Kidney epithelial cell (primary cell): ENCODE results near the gene PUDP. TPM values are rescaled to one million over a fixed set of nuclear protein-coding genes. Genes with fewer than 3 reads are reported as not detected.

Experiments used
- DNase-seq: peaks from one replicate; pipeline ENCODE4 v3.0.0-alpha.2; 2010; ENCODE audit warnings: low read depth
- H3K27me3 ChIP-seq: 2 replicates; pipeline ENCODE4 v1.6.0; 2011; ENCODE audit warnings: low read length; ENCODE audit not compliant: control insufficient read depth, insufficient read depth
- H3K36me3 ChIP-seq: 2 replicates; pipeline ENCODE4 v1.5.1; 2011; ENCODE audit warnings: low read length; ENCODE audit not compliant: control insufficient read depth, insufficient read depth
- H3K4me3 ChIP-seq: 2 replicates; pipeline ENCODE4 v1.5.1; 2011; ENCODE audit warnings: low read depth, mild to moderate bottlenecking, control low read depth, low read length
- total RNA-seq: library from RNA; depleted of rRNA; stranded (reverse); fragments of >200 nt; gene quantifications from 2 replicates; pipeline ENCODE4 v1.2.3, GENCODE V29; 2015
- TF ChIP-seq, protein P1 (sequence below): IDR thresholded peaks from 2 replicates; pipeline ENCODE4 v1.5.1; 2011; ENCODE audit warnings: mild to moderate bottlenecking, moderate library complexity, low read length, control low read depth, inconsistent platforms; ENCODE audit not compliant: insufficient read depth, poor library complexity, severe bottlenecking

PUDP gene
- total RNA-seq, 1 donor from 2014 or later: 14.6 TPM

DNA sequence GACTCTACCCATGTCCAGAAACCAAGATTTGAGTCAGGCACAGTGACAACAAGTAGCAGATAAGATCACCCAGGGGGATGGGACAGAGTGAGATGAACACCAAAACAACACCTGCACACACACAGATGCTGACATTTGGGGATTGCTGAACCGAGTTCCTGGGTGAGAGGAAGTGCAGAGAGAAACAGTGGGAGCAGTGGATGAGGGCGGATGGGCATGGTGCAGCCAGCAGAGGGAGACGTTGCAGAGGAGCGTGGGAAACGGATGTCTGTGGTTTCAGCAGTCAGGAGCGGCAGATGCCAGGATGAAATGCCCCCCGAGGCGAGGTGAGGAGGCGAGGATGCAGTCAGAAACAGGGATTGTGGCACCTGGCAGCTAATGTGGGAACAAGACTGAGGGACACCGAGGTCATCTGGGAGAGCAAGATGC, 79.0 kb downstream of the PUDP start:
- TF ChIP-seq, protein P1, sequence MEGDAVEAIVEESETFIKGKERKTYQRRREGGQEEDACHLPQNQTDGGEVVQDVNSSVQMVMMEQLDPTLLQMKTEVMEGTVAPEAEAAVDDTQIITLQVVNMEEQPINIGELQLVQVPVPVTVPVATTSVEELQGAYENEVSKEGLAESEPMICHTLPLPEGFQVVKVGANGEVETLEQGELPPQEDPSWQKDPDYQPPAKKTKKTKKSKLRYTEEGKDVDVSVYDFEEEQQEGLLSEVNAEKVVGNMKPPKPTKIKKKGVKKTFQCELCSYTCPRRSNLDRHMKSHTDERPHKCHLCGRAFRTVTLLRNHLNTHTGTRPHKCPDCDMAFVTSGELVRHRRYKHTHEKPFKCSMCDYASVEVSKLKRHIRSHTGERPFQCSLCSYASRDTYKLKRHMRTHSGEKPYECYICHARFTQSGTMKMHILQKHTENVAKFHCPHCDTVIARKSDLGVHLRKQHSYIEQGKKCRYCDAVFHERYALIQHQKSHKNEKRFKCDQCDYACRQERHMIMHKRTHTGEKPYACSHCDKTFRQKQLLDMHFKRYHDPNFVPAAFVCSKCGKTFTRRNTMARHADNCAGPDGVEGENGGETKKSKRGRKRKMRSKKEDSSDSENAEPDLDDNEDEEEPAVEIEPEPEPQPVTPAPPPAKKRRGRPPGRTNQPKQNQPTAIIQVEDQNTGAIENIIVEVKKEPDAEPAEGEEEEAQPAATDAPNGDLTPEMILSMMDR: peak; percentile 35
- no peak for DNase-seq
- Histone ChIP-seq H3K36me3 (no peaks in the 10 kb centered on the region), H3K27me3 (no peaks in the 10 kb centered on the region), H3K4me3 (no peak overlapping the region)

DNA sequence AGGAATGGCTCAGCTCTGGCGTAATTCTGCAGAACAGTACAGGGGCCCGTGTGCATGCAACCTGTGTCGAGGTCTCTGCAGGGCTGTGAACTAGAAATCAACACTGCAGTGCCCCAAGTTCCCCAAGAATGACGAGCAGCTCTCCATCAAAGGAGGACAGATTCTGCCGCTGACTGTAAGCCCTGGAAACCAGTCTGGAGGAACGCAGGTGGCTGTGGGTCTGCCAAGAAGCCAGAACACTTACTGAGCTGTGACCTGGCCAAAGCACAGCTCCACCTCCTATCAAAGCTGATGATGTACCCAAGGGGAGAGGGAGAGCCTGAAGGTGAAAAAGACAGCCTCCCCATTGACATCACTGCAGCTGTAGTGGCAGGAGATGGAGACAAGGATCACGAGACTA, 80.7 kb downstream of the PUDP start:
- TF ChIP-seq, protein P1: no peak
- no peaks in the 10 kb centered on the region for H3K36me3 ChIP-seq
- DNase-seq: no peak
- H3K27me3 ChIP-seq: no peaks in the 10 kb centered on the region
- no peak overlapping the region for H3K4me3 ChIP-seq

DNA sequence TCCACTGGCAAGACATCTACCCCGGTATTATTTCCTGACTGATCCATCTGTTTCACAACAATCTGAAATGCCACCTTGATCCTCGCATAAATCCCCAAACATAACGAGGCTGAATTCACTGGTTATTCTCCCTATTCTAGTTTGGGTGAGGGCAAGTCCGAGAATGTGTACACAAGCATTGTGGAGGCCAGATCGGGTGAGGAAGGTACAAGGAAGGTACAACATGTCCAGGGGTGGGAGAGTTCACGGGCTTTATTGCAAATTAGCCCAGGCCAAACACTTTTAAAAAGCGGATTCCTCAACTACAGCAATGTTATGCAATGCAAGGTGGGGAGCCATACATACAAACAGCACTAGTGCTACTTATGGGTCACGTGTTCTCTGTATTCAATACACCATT, 82.5 kb downstream of the PUDP start:
- H3K4me3 ChIP-seq: no peak overlapping the region
- no peaks in the 10 kb centered on the region for H3K36me3 ChIP-seq
- TF ChIP-seq, protein P1: no peak
- no peaks in the 10 kb centered on the region for H3K27me3 ChIP-seq
- DNase-seq: no peak

DNA sequence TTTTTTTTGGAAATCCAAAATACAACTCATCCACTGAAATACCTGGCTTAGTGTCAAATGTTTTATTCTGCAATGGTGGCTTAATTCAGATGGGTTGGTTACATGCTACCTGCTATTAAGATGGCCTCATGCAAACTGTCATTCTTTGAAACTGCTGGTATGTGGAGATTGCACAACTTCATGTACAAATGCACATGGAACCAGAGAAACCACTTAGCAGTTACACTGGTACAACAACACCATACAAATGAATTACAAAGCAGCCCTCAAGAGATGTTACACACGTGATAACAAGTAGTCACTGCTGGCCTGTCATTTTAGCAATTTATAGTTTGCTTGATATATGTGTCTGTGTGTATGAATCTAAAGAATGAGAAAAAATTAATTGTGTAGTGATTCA, 85.0 kb downstream of the PUDP start:
- Histone ChIP-seq H3K36me3 (no peaks in the 10 kb centered on the region), H3K4me3 (no peak overlapping the region), H3K27me3 (no peaks in the 10 kb centered on the region)
- TF ChIP-seq, protein P1: no peak
- no peak for DNase-seq

DNA sequence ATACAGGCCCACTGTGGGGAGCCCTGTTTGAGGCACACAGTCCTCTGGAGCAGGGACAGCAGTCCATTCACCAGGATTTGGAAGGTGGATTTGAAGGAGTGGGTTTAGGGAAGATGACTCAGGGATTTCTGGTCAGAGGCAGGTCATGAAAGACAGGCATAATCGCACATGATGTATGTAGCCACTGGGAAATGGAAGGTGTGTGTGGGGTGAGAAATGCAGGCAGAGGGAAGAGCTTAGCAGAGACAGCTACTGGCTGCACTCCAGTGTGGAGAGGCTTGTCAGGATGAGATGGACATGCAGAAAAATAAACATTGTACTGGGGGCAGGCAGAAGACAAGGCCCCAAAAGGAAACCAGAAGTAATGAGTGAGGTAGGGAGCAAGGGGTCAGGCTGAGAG, 85.7 kb downstream of the PUDP start:
- Histone ChIP-seq H3K27me3 (no peaks in the 10 kb centered on the region), H3K4me3 (no peak overlapping the region), H3K36me3 (no peaks in the 10 kb centered on the region)
- TF ChIP-seq, protein P1: no peak
- DNase-seq: no peak

DNA sequence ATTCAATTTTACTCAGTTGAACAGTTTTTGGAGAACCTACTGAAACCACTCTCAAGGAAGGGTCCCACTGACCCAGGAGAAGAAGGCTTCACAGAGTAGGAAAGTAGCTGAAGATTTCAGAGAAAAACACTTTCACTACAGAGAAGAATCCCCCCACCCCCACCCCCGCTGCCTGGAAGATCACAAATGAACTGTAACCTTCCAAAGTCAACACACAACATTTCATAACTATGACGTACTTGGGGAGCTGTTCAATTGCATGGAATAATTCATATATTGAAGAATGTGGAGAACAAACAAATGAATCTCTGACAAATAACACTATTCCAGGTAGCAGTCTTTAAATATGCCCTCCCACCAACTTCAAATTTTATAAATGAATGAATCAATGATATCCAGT, 86.5 kb downstream of the PUDP start:
- DNase-seq: no peak
- no peaks in the 10 kb centered on the region for H3K36me3 ChIP-seq
- no peaks in the 10 kb centered on the region for H3K27me3 ChIP-seq
- TF ChIP-seq, protein P1: no peak
- no peak overlapping the region for H3K4me3 ChIP-seq
